Brain microvascular endothelial cell (primary cell): ENCODE measurements around the gene JCHAIN.

ENCODE experiments used
- DNase-seq: peaks from one replicate; pipeline ENCODE4 v3.0.0-alpha.2; 2020
- H3K27ac ChIP-seq: fragments of 250-450 bp; sonication (Bioruptor Pico); 2 replicates; pipeline ENCODE4 v1.5.1; 2020; ENCODE audit warnings: mild to moderate bottlenecking, moderate library complexity
- H3K27me3 ChIP-seq: fragments of 250-450 bp; sonication (Bioruptor Pico); replicated peaks from 2 replicates; pipeline ENCODE4 v1.5.1; 2020; ENCODE audit warnings: mild to moderate bottlenecking
- H3K36me3 ChIP-seq: fragments of 250-450 bp; sonication (Bioruptor Pico); replicated peaks from 2 replicates; pipeline ENCODE4 v1.5.1; 2020; ENCODE audit warnings: mild to moderate bottlenecking
- H3K4me3 ChIP-seq: 2 replicates; pipeline ENCODE4 v1.5.1; 2011; ENCODE audit warnings: low read depth, mild to moderate bottlenecking, control low read depth, low read length, moderate library complexity
- CTCF ChIP-seq: IDR thresholded peaks from 2 replicates; pipeline ENCODE4 v1.5.1; 2011; ENCODE audit warnings: low read depth, mild to moderate bottlenecking, moderate library complexity, low read length, control low read depth, inconsistent platforms; ENCODE audit errors: missing control alignments
- in situ Hi-C: cut with HindIII; loops from 2 replicates; pipeline ENCODE4 v1.10.0; 2017; ENCODE audit warnings: low sequenced_read_pairs, low pct_ligation_motif_present

The JCHAIN gene

GRCh38 chr4:70624226-70624793 lies 42.0 kb downstream of the JCHAIN start:
- no peak for TF ChIP-seq CTCF
- Histone ChIP-seq H3K36me3 (no peaks in the 10 kb centered on the region), H3K27ac (no peak overlapping the region), H3K4me3 (no peak overlapping the region), H3K27me3 (no peaks in the 10 kb centered on the region)
- DNase-seq, result no peak
- in situ Hi-C loops, result no loop called here

- TF ChIP-seq CTCF, result no peak
- in situ Hi-C loops, result no loop called here
- DNase-seq, result no peak
These were observed 43.0 kb downstream of the JCHAIN start for GRCh38 chr4:70623323-70623722.

GRCh38 chr4:70619778-70620177 lies 46.5 kb downstream of the JCHAIN start:
- TF ChIP-seq CTCF, result no peak
- Histone ChIP-seq H3K36me3 (no peaks in the 10 kb centered on the region), H3K27ac (no peak overlapping the region), H3K4me3 (no peak overlapping the region), H3K27me3 (no peaks in the 10 kb centered on the region)
- no peak for DNase-seq
- in situ Hi-C loops, result no loop called here

More at GRCh38 chr4:70623323-70623722, 43.0 kb downstream of the JCHAIN start:
- H3K27ac ChIP-seq, result no peak overlapping the region
- H3K27me3 ChIP-seq, result no peaks in the 10 kb centered on the region
- H3K36me3 ChIP-seq, result no peaks in the 10 kb centered on the region
- H3K4me3 ChIP-seq, result no peak overlapping the region

GRCh38 chr4:70619288-70619687 lies 47.0 kb downstream of the JCHAIN start:
- H3K36me3 ChIP-seq, result no peaks in the 10 kb centered on the region
- DNase-seq, result no peak
- H3K27me3 ChIP-seq, result no peaks in the 10 kb centered on the region
- H3K27ac ChIP-seq, result no peak overlapping the region
- no peak overlapping the region for H3K4me3 ChIP-seq
- in situ Hi-C loops, result no loop called here
- TF ChIP-seq CTCF, result no peak

- DNase-seq, result no peak
- TF ChIP-seq CTCF, result no peak
- Histone ChIP-seq H3K4me3 (no peak overlapping the region), H3K36me3 (no peaks in the 10 kb centered on the region), H3K27ac (no peak overlapping the region), H3K27me3 (no peaks in the 10 kb centered on the region)
- in situ Hi-C loops, result no loop called here
These were observed 52.1 kb downstream of the JCHAIN start for GRCh38 chr4:70614184-70614555.
